PC-9 (cell line): ENCODE data around the gene EPN1.

Source experiments
- CTCF ChIP-seq: fragments of 200-600 bp; sonication (generic); conservative IDR thresholded peaks from 2 replicates; pipeline ENCODE4 v1.6.1; 2017; ENCODE audit warnings: mixed run types, antibody characterized with exemption, mild to moderate bottlenecking, moderate library complexity
- EZH2 ChIP-seq: fragments of 200-600 bp; sonication (generic); IDR thresholded peaks from 2 replicates; pipeline ENCODE4 v1.8.0; 2017; ENCODE audit warnings: antibody characterized with exemption, low read depth

- no peak for TF ChIP-seq CTCF
- TF ChIP-seq EZH2, result no peak
Observed at GRCh38 chr19:55649268-55650125, 25.5 kb upstream of the EPN1 start.
